Mucosa of descending colon (tissue), 3 donors: Measurements from ENCODE around the gene MRGPRF. TPM values are rescaled to one million over a fixed set of nuclear protein-coding genes. Genes with fewer than 3 reads are reported as not detected.

Experiments
- ATAC-seq: fragments of 200-7000 bp; cut with Tn5 transposase; one replicate; pipeline ENCODE4 v1.9.1; 2020; ENCODE audit warnings: mild to moderate bottlenecking, moderate library complexity
- DNase-seq, 3 donors: peaks; one replicate each; pipeline ENCODE4 v3.0.0-alpha.2; 2020
- H3K36me3 ChIP-seq: fragments of 200-600 bp; one replicate; pipeline ENCODE4 v1.8.0; 2021; ENCODE audit warnings: low read depth, mild to moderate bottlenecking
- H3K4me1 ChIP-seq: fragments of 200-600 bp; one replicate; pipeline ENCODE4 v1.8.0; 2021; ENCODE audit warnings: low read depth, mild to moderate bottlenecking
- H3K4me3 ChIP-seq: fragments of 200-600 bp; one replicate; pipeline ENCODE4 v1.8.0; 2021; ENCODE audit warnings: mild to moderate bottlenecking
- H3K9me3 ChIP-seq: fragments of 200-600 bp; one replicate; pipeline ENCODE4 v1.8.0; 2021; ENCODE audit warnings: mild to moderate bottlenecking
- CTCF ChIP-seq: fragments of 200-600 bp; IDR thresholded peaks from one replicate; pipeline ENCODE4 v1.8.0; 2022; ENCODE audit warnings: antibody characterized with exemption, mild to moderate bottlenecking
- intact Hi-C, 2 donors: fragments of 100-400 bp; cut with DNase I in 1 of 2; cut with micrococcal nuclease in 1 of 2; formaldehyde crosslinking; loops; one replicate each; pipeline versions ENCODE4 v1.11.0 to v1.11.1; 2022; cut with DNase I, micrococcal nuclease
- total RNA-seq, 3 donors: library from RNA; stranded (reverse); fragmentation: NEBNext Ultra II Directional in 2 of 3; extraction: Animal tissue kit (Norgen Biotek cat#: 25700) in 2 of 3; gene quantifications; one replicate each; pipeline versions ENCODE4 v1.2.1 to v1.2.4, GENCODE V29; 2021 to 2023
- donor health status: DM: no; HTN: no; CAD: no; lungs with moderate emphysema.
- donor health status: DM: no; HTN: no; CAD: no.
- donor health status: DM: no; HTN: yes; CAD: no.

The MRGPRF gene
- total RNA-seq, 3 donors from 2014 or later, result 4.7 to 117 (median 14.2) TPM

- intact Hi-C loops, result no loop called here
- no peak for DNase-seq
- no peak for ATAC-seq
Measured at GRCh38 chr11:68994894-68995285, 18.2 kb downstream of the MRGPRF start.

GRCh38 chr11:68994161-68994893, 18.7 kb downstream of the MRGPRF start:
- Histone ChIP-seq H3K4me1 (peaks cover 3% of the 10 kb centered on the region), H3K4me3 (no peak overlapping the region), H3K36me3 (no peaks in the 10 kb centered on the region), H3K9me3 (no peaks in the 10 kb centered on the region)
- intact Hi-C loops, result no loop called here
- ATAC-seq (no peak), DNase-seq (no peak)
- TF ChIP-seq CTCF, result no peak

More at GRCh38 chr11:68994894-68995285, 18.2 kb downstream of the MRGPRF start:
- peaks cover 3% of the 10 kb centered on the region for H3K4me1 ChIP-seq
- no peak for TF ChIP-seq CTCF
- H3K36me3 ChIP-seq, result no peaks in the 10 kb centered on the region
- H3K9me3 ChIP-seq, result no peaks in the 10 kb centered on the region
- no peak overlapping the region for H3K4me3 ChIP-seq

DNA sequence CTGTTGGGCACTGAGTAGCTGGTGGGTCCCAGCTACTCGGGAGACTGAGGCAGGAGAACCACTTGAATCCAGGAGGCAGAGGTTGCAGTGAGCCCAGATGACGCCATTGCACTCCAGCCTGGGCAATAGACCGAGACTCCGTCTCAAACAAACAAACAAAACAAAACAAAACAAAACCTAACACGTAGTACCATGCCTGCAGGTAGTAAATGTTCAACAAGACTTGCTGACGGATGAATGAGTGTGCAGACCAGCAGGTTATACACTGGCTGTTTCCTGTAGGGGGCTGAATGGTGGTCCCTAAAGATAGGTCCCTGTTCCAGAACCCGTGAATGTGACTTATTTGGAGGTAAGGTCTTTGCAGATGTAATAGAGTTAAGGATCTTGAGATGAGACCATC, 19.5 kb downstream of the MRGPRF start:
- no peak for TF ChIP-seq CTCF
- intact Hi-C loops, result no loop called here
- Histone ChIP-seq H3K9me3 (no peaks in the 10 kb centered on the region), H3K4me1 (peaks cover 2% of the 10 kb centered on the region), H3K36me3 (no peaks in the 10 kb centered on the region), H3K4me3 (no peak overlapping the region)
- no peak for DNase-seq
- no peak for ATAC-seq

GRCh38 chr11:68992743-68993255, 20.2 kb downstream of the MRGPRF start:
- DNase-seq, result no peak

GRCh38 chr11:68990995-68991780, 21.9 kb downstream of the MRGPRF start:
- no peaks in the 10 kb centered on the region for H3K36me3 ChIP-seq

More at GRCh38 chr11:68992743-68993255, 20.2 kb downstream of the MRGPRF start:
- intact Hi-C loops, result no loop called here
- Histone ChIP-seq H3K4me1 (no peaks in the 10 kb centered on the region), H3K9me3 (no peaks in the 10 kb centered on the region), H3K36me3 (no peaks in the 10 kb centered on the region), H3K4me3 (no peak overlapping the region)
- no peak for TF ChIP-seq CTCF
- no peak for ATAC-seq

More at GRCh38 chr11:68990995-68991780, 21.9 kb downstream of the MRGPRF start:
- intact Hi-C loops, result no loop called here
- ATAC-seq, result no peak
- DNase-seq, result no peak
- no peak for TF ChIP-seq CTCF
- Histone ChIP-seq H3K4me1 (no peaks in the 10 kb centered on the region), H3K4me3 (no peak overlapping the region), H3K9me3 (no peaks in the 10 kb centered on the region)
